Upper lobe of left lung (tissue), 6 donors: Measurements from ENCODE around the gene GALNT18. TPM values are rescaled to one million over a fixed set of nuclear protein-coding genes. Genes with fewer than 3 reads are reported as not detected.

Experiments used
- ATAC-seq, 2 donors: fragments of 200-7000 bp; cut with Tn5 transposase; one replicate each; pipeline ENCODE4 v1.9.1; 2022; ENCODE audit warnings: mild to moderate bottlenecking in 2 of 2, moderate library complexity in 2 of 2; ENCODE audit not compliant: low FRiP score in 2 of 2
- DNase-seq, 2 donors: peaks; one replicate each; pipeline ENCODE4 v3.0.0-alpha.2; 2019 to 2020
- H3K27ac ChIP-seq, 4 donors: fragments of 200-600 bp; sonication (generic); one replicate each; pipeline ENCODE4 v1.5.1; 2016 to 2019
- H3K27me3 ChIP-seq, 4 donors: fragments of 200-600 bp; sonication (generic); one replicate each; pipeline ENCODE4 v1.5.1; 2017 to 2019
- H3K36me3 ChIP-seq, 4 donors: fragments of 200-600 bp; sonication (generic); one replicate each; pipeline ENCODE4 v1.5.1; 2016 to 2019
- H3K4me1 ChIP-seq, 4 donors: fragments of 200-600 bp; sonication (generic); one replicate each; pipeline ENCODE4 v1.5.1; 2018 to 2019
- H3K4me3 ChIP-seq, 4 donors: fragments of 200-600 bp; sonication (generic); one replicate each; pipeline ENCODE4 v1.5.1; 2017 to 2019; ENCODE audit warnings: mild to moderate bottlenecking in 2 of 4, moderate library complexity in 1 of 4
- H3K9me3 ChIP-seq, 4 donors: fragments of 200-600 bp; sonication (generic); one replicate each; pipeline ENCODE4 v1.5.1; 2018 to 2019
- CTCF ChIP-seq, 6 experiments: fragments of 450-650 bp in 4 of 6; fragments of 200-600 bp in 2 of 6; sonication (generic) in 2 of 6; IDR thresholded peaks; one replicate each; pipeline ENCODE4 v1.5.1; 2016 to 2019; ENCODE audit warnings: antibody characterized with exemption in 6 of 6
- EP300 ChIP-seq, 4 donors: sonication (generic); formaldehyde crosslinking; IDR thresholded peaks; one replicate each; pipeline ENCODE4 v1.5.1; 2017; ENCODE audit warnings: antibody characterized with exemption in 4 of 4, control low read depth in 2 of 4
- POLR2A ChIP-seq, 4 donors: fragments of 450-650 bp; IDR thresholded peaks; one replicate each; pipeline ENCODE4 v1.5.1; 2016 to 2017; ENCODE audit warnings: antibody characterized with exemption in 4 of 4, mild to moderate bottlenecking in 2 of 4
- POLR2AphosphoS5 ChIP-seq, 2 donors: sonication (generic); formaldehyde crosslinking; IDR thresholded peaks; one replicate each; pipeline ENCODE4 v1.5.1; 2017; ENCODE audit warnings: antibody characterized with exemption in 2 of 2
- WGBS, 2 donors: methylation state at CpG; one replicate each; pipeline ENCODE4 v1.1.5; 2017 to 2018; 5-methylcytosine and 5-hydroxymethylcytosine counted together
- total RNA-seq, 6 donors: library from RNA; depleted of rRNA in 4 of 6; stranded (reverse); fragments of >200 nt in 4 of 6; gene quantifications; one replicate each; pipeline versions ENCODE4 v1.1.0 to v1.2.1, GENCODE V29; 2016 to 2021
- donor health status: DM: no; HTN: no; CAD: no; lungs with moderate emphysema.
- donor health status: DM: no; HTN: yes; CAD: no; lungs with severe emphysema.

Gene GALNT18
- total RNA-seq, 6 donors from 2014 or later, result 48.2 to 115 (median 61.8) TPM

- peak overlapping the region in 2 of 4 donors; percentile 11 to 71 for H3K27ac ChIP-seq
- 41 to 63% methylated on average over 4 to 5 of the region's 5 CpGs for WGBS, 2 donors
- no peaks in the 10 kb centered on the region for H3K9me3 ChIP-seq
- peaks cover 12 to 23% (median 21%) of the 10 kb centered on the region in 4 donors for H3K4me1 ChIP-seq
- no peak for TF ChIP-seq CTCF (IDR thresholded peaks at IDR 0.05)
- TF ChIP-seq EP300 (IDR thresholded peaks at IDR 0.05), result no peak
- no peak for TF ChIP-seq POLR2AphosphoS5 (IDR thresholded peaks at IDR 0.05)
- TF ChIP-seq POLR2A (IDR thresholded peaks at IDR 0.05), result no peak
- H3K4me3 ChIP-seq, result no peak overlapping the region
- no peaks in the 10 kb centered on the region for H3K27me3 ChIP-seq
- peaks cover 0 to 26% (median 3%) of the 10 kb centered on the region in 4 donors for H3K36me3 ChIP-seq
- ATAC-seq (no peak), DNase-seq (no peak)
Observed at GRCh38 chr11:11427542-11427941, 194.3 kb downstream of the GALNT18 start.

GRCh38 chr11:11427140-11427539, 194.7 kb downstream of the GALNT18 start:
- WGBS, 2 donors, result 59 to 65% methylated on average over 9 of the region's 9 CpGs
- H3K27me3 ChIP-seq, result no peaks in the 10 kb centered on the region
- H3K9me3 ChIP-seq, result no peaks in the 10 kb centered on the region
- DNase-seq (no peak), ATAC-seq (no peak)
- no peak overlapping the region for H3K4me3 ChIP-seq
- H3K27ac ChIP-seq, result peak overlapping the region in 1 of 4 donors; percentile 71
- TF ChIP-seq POLR2AphosphoS5 (IDR thresholded peaks at IDR 0.05) (no peak), EP300 (IDR thresholded peaks at IDR 0.05) (no peak), CTCF (IDR thresholded peaks at IDR 0.05) (no peak), POLR2A (IDR thresholded peaks at IDR 0.05) (no peak)
- H3K4me1 ChIP-seq, result peaks cover 12 to 25% (median 24%) of the 10 kb centered on the region in 4 donors
- peaks cover 0 to 22% (median 2%) of the 10 kb centered on the region in 4 donors for H3K36me3 ChIP-seq

GRCh38 chr11:11426226-11426952, 195.4 kb downstream of the GALNT18 start:
- ATAC-seq, result peak in 1 of 2 donors; percentile 44
- Histone ChIP-seq H3K4me3 (no peak overlapping the region), H3K27me3 (no peaks in the 10 kb centered on the region), H3K9me3 (no peaks in the 10 kb centered on the region), H3K27ac (peak overlapping the region in 1 of 4 donors; percentile 71), H3K4me1 (peaks cover 12 to 32% (median 27%) of the 10 kb centered on the region in 4 donors), H3K36me3 (peaks cover 0 to 16% (median 0%) of the 10 kb centered on the region in 4 donors)
- 77 to 78% methylated on average over 3 to 4 of the region's 4 CpGs for WGBS, 2 donors
- no peak for DNase-seq
- TF ChIP-seq CTCF (IDR thresholded peaks at IDR 0.05), result no peak
- no peak for TF ChIP-seq EP300 (IDR thresholded peaks at IDR 0.05)
- no peak for TF ChIP-seq POLR2A (IDR thresholded peaks at IDR 0.05)
- TF ChIP-seq POLR2AphosphoS5 (IDR thresholded peaks at IDR 0.05), result no peak

GRCh38 chr11:11425806-11426205, 196.0 kb downstream of the GALNT18 start:
- Histone ChIP-seq H3K4me1 (peaks cover 18 to 38% (median 32%) of the 10 kb centered on the region in 4 donors), H3K9me3 (no peaks in the 10 kb centered on the region), H3K27ac (no peak overlapping the region), H3K4me3 (no peak overlapping the region), H3K27me3 (no peaks in the 10 kb centered on the region), H3K36me3 (peaks cover 0 to 14% (median 0%) of the 10 kb centered on the region in 4 donors)
- TF ChIP-seq CTCF (IDR thresholded peaks at IDR 0.05) (no peak), POLR2AphosphoS5 (IDR thresholded peaks at IDR 0.05) (no peak), EP300 (IDR thresholded peaks at IDR 0.05) (no peak), POLR2A (IDR thresholded peaks at IDR 0.05) (no peak)
- DNase-seq (no peak), ATAC-seq (no peak)
- 86 to 91% methylated on average over 5 of the region's 5 CpGs for WGBS, 2 donors
